ENCODE measurements around the gene IER3. TPM values are rescaled to one million over a fixed set of nuclear protein-coding genes. Genes with fewer than 3 reads are reported as not detected.

Gene IER3
- total and polyA plus RNA-seq, 2 of the 13 experiments (the other 11 are each of a cell fraction or from before 2014, with no cell fraction given): 51.1 to 131 TPM

GRCh38 chr6:30717129-30717844, 27.1 kb downstream of the IER3 start, which contains the start of gene MDC1 (continued):
- TF ChIP-seq ARID4A (CRISPR knock-in tag; IDR thresholded peaks at IDR 0.05; ENCODE audit: borderline replicate concordance) (peak; percentile 98), NFIC (IDR thresholded peaks at IDR 0.05; ENCODE audit: low read length) (0 out of 2 replicates have a peak, but pooled peaks have one; percentile 35), KLF13 (CRISPR knock-in tag; IDR thresholded peaks at IDR 0.05) (no peak; the same call in 1 of the 2 replicates), ZNF468 (CRISPR knock-in tag; IDR thresholded peaks at IDR 0.05) (no peak), RORA (CRISPR knock-in tag; IDR thresholded peaks at IDR 0.05) (no peak), FOXP1 (IDR thresholded peaks at IDR 0.05) (no peak), FOXP1 (CRISPR knock-in tag; IDR thresholded peaks at IDR 0.05) (peak; percentile 59; the same call in 1 of the 2 replicates), AKAP8 (CRISPR knock-in tag; IDR thresholded peaks at IDR 0.05) (no peak), POLR2A (IDR thresholded peaks at IDR 0.05; ENCODE audit: insufficient read depth in 1 of 2, low read depth in 2 of 2, low read length in 2 of 2) (peak; percentile 91 to 96), ATF5 (CRISPR knock-in tag; IDR thresholded peaks at IDR 0.05; ENCODE audit: low read depth) (no peak), RFXAP (CRISPR knock-in tag; IDR thresholded peaks at IDR 0.05; ENCODE audit: borderline replicate concordance) (peak; percentile 92), KLF9 (CRISPR knock-in tag; IDR thresholded peaks at IDR 0.05; ENCODE audit: low read depth) (peak; percentile 99), ARNTL (CRISPR knock-in tag; IDR thresholded peaks at IDR 0.05) (peak; percentile 85), ZMYM3 (CRISPR knock-in tag; IDR thresholded peaks at IDR 0.05) (peak; percentile 78; the same call in 1 of the 2 replicates), ZNF407 (CRISPR knock-in tag; IDR thresholded peaks at IDR 0.05; ENCODE audit: not compliant biosample characterization) (peak; percentile 38)
- TF ChIP-seq, protein P1, sequence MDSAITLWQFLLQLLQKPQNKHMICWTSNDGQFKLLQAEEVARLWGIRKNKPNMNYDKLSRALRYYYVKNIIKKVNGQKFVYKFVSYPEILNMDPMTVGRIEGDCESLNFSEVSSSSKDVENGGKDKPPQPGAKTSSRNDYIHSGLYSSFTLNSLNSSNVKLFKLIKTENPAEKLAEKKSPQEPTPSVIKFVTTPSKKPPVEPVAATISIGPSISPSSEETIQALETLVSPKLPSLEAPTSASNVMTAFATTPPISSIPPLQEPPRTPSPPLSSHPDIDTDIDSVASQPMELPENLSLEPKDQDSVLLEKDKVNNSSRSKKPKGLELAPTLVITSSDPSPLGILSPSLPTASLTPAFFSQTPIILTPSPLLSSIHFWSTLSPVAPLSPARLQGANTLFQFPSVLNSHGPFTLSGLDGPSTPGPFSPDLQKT (CRISPR knock-in tag; IDR thresholded peaks at IDR 0.05; ENCODE audit: borderline replicate concordance): no peak
